Left lobe of liver (tissue), 2 donors: ENCODE results near the gene GALNT10. TPM values are rescaled to one million over a fixed set of nuclear protein-coding genes. Genes with fewer than 3 reads are reported as not detected.

ENCODE experiments used
- ATAC-seq: fragments of 200-7000 bp; cut with Tn5 transposase; one replicate; pipeline ENCODE4 v1.9.1; 2020; ENCODE audit warnings: mild to moderate bottlenecking, moderate library complexity
- DNase-seq: peaks from one replicate; pipeline ENCODE4 v3.0.0-alpha.2; 2020; ENCODE audit warnings: low spot score
- total RNA-seq: library from RNA; stranded (reverse); gene quantifications from one replicate; pipeline ENCODE4 v1.2.1, GENCODE V29; 2021
- donor health status: DM: no; HTN: no; CAD: no; lungs with moderate emphysema.
- donor health status: DM: no; HTN: yes; CAD: no.

Gene GALNT10
- total RNA-seq, 1 donor from 2014 or later = 7.8 TPM

DNA sequence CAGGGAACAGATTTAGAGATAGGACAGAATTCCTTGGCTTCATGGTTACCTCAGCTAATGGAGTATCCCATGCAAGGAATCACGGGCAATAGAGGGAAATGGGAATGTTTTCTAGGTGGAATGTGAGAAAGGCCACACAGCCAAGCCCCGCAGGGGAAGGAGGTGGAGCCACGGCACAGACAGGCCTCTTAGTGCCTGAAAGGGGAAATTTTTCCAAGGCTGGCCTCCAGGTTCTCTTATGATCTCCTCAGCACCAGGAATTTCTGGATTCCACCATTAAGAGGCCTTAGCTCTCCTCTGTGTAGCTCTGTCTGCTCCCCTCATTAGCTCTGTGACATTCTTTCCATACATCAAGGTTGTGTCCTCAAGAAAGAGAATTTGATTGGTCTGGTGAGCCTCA lies 124.7 kb downstream of the GALNT10 start:
- ATAC-seq (no peak), DNase-seq (no peak)

DNA sequence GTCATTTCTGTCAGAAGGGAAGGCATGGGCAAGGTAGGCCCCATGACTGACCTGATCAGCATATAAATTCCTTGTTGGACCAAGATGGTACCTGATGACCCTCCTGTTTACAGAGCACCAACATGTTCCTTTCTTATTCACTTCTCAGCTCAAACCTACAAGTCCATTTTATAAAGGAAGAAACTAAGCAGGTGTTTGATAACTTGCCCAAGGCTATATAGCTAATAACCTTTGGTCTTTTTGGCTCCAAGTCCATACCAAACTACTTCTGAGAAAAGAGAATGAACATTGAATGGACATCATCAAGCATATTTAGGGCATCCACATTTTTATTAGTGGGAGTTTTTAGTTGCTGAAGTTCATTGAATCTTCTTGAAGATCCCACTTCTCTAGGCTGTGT lies 125.2 kb downstream of the GALNT10 start:
- ATAC-seq (no peak), DNase-seq (no peak)

DNA sequence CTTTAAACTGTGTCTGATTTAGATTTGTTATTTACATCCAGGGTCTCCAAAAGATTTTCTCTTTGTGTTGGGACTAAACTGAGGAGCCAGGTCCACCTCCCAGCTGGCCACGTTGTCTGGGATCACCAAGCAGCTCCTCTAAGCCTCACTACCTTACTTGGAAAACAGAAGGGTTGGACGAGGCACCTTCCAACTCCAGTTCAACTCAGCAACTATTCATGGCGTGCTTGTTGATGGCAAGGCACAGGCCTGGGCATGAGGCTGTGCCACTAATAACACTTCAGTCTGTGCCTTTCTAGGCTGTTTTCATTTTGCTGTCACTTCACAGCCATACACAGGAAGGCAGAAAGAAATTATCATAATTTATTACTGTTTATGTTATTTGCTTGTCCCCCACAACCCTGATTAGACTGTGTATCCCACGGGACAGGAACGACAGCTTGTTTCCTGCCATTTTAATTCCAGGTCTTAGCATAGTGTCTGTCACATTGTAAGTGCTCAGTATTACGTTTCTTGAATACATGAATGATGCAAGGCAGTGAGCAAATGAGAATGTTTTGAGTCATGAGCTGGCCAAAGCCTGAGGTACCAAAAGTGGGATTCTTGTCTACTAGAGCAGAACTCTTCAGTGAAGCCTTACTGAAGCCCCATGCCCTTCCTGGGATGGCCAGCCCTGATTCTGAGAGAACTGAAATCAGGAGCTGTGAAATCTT lies 125.8 kb downstream of the GALNT10 start:
- ATAC-seq (no peak), DNase-seq (no peak)

DNA sequence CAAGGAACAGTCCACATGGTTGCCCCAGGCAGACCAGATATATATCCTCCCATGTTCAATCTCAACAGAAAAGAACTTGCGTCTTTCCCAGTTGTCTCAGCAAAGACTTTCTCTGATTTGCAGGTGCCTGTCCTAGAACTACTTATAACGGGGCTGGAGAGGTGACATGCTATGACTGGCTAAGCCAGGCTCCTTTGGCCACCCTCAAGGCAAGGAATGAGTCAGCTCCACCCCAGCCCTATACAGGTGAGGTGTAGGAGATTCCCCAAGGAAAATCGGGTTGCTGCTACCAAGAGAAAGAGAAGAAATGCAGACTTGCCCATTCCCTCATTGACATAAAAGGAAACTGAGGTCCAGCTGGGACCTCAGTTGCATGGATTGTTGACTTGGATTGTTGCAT lies 127.4 kb downstream of the GALNT10 start:
- no peak for ATAC-seq
- DNase-seq = no peak

DNA sequence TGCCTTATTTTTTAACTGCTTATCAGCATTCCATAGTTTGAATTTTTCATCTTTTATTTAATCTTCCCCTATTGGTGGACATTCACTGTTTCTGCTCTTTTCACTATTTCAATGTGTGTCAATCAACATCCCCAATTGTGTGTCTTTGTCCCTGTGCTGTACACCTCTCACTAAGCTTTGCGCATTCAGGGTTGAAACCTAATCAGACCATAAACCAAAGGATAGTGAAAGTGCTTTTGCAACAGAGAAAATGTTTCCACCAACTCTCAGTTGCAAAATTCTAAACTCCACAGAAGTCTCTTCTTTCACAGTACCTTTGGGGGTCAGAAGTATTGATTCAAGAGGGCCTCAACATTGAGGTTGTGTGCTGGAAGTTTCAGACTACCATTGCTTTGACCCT lies 128.2 kb downstream of the GALNT10 start:
- DNase-seq (no peak), ATAC-seq (no peak)

DNA sequence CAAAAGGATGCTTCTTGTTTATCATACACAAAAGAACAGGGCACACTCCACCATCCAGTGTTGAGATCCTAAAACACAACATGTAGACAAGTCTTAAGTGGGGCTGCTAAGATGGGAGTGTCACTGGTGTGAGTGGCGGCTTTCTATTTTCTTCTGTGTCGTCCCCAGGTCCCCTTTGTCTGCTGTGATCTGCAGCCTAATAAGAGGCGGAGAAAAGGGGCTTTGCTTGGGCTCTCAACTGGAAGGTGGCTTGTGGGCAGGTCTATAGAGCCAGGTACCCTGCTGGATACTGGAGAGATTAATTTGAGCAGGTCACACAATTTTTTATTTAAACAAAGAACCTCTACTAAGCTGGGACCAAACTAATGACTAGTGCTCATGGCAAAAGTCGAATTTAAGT lies 129.2 kb downstream of the GALNT10 start:
- DNase-seq (no peak), ATAC-seq (no peak)

DNA sequence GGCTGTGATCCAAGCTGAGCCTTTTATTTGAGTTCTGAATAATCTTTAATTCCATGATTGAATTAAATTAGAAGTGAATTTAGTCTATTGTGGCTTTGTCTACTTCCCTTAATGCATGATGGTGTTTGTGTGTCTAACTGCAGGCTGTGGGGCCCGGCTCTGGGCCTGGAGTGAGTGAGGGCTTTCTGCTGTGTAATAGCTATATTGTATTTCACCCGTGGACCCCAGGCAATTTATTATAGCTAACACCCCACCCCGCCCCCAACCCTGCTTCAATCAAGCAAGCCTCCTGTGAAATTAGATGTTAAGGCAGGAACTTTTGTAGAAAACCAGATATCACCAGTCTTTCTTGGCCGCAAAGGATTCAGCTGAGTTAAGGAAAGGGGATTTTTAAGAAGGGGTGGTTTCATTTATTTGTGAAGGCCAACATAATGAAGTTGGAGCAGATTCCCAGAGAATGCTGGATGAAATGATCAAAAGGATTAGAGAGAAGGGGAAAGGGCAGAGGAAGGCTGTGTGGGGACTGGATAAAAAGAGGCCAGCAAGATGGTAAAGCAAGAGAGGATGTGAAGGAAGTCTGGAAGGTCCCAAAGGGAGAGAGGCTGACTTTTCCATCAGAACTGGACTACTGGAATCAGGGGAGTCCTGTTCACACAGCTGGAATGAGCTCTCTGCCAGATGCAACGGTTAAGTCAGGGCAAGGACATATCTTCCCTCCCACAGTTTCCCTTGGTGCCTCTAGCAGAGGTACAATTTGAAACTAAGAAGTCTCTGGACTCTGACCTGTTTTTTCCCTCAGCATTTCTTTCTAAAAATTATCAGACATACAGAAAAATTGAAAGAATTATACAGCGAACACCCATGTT lies 129.9 kb downstream of the GALNT10 start:
- DNase-seq (no peak), ATAC-seq (no peak)

DNA sequence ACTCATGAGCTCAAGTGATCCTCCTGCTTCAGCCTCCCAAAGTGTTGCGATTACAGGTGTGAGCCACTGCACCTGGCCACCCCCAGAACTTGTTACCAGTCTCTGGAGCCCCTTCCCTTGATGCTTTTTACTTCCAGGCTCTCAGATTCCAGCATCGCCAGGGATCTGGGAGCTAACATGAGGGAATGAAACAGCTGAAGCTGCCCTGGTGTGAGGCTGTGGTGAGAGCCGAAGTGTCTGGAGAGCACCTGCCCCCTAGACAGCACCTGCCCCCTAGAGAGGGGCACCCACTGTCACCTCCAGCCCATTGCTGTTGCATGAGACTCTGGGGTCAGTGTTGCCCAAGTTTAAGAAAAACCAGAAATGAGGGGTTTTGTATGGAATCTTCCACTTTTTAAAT lies 131.0 kb downstream of the GALNT10 start:
- ATAC-seq = no peak
- no peak for DNase-seq

DNA sequence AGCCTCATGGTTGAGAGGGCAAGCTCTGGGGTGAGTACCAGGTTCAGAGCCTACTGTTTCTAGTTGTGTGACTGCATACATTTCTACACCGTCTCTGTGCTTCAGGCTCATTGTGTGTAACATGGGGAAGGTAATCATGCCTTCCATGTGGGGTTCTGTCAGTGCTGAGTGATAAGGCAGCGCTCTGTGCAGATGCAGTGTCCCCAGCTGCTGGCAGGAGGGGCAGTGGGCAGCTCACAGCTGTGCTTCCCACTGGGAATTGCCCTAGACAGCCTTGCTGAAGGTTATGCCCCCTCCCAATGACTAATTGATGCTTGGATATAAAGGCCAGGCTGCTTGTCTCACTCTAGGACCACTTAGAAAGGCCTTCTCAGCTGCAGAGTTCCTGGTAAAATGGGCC lies 133.5 kb downstream of the GALNT10 start:
- ATAC-seq = no peak
- no peak for DNase-seq

DNA sequence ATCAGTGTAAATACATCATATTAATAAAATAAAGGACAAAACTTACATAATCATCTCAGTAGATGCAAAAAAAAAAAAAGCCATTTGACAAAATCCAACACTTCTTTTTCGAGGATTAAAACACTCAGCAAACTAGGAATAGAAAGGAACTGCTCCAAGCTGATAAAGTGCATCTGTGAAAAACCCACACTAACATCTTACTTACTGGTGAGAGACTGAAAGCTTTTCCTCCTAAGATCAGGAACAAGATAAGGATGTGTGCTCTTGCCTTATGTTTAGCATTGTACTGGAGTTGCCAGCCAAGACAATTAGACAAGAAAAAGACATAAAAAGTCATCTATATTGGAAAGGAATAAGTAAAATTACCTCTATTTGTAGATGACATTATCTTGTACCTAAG lies 135.0 kb downstream of the GALNT10 start:
- DNase-seq (no peak), ATAC-seq (no peak)

DNA sequence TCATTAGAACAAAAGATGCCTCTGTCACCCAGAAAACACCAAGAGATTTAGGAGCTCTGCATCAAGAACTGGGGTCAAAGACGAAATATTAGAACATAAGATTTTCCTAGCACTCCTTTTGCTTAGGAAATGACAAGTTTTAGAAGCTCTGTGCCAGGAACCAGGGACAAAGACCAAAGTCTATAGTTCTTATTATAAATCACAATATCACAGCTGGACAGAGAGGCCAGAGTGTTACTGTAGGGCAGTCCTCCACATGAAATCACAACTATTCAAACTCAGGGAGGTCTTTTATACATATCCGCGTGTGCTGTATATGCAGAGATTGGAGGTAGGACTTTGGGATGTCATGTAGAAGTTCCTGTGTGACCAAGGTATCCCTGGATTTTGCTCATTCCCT lies 138.5 kb downstream of the GALNT10 start:
- ATAC-seq (peak; percentile 73), DNase-seq (no peak)

DNA sequence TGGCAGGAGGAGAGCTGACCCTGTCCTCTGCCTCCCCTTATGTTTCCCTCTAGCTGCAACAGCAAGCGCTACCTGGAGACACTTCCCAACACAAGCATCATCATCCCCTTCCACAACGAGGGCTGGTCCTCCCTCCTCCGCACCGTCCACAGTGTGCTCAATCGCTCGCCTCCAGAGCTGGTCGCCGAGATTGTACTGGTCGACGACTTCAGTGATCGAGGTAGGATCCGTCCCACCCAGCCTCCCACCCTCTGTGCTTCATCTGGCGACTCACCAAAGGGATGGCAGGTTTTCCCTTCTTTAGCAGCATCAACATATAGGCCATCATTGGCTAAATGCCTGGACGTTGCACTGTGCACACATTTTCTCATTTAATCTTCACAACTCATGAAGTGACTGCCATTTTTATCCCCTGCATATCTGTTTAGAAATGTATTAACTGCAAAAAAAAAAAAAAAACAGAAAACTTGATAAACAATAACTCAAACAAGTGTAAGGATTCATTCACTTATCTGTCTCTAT lies 139.0 kb downstream of the GALNT10 start:
- DNase-seq = no peak
- ATAC-seq = no peak

DNA sequence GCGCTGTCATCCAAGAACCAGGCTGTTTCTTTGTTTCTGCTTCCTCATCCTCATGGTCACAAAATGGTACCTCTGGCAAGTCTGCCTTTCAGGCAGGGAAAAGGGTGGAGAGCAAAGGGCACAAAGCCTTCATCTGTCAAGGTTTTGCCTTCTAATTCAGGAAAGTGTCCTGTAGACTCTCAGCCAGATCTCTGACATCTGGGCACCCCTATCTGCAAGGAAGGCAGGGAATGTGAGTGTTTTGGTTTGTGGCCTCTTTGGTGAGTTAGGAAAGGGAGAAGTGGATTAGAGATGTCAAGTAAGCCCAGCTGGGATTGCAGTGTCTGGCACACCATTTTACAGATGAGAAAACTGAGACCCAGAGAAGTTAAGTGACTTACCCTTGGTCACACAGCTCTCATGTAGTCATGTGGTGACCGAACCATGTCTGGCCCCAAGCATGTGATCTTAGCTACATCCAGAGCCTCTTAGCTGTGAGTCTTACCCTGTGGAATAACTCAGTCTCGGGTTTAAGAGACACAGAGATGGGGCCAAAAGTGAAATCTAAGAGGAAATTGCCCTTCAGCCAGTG lies 139.6 kb downstream of the GALNT10 start:
- DNase-seq (no peak), ATAC-seq (no peak)

DNA sequence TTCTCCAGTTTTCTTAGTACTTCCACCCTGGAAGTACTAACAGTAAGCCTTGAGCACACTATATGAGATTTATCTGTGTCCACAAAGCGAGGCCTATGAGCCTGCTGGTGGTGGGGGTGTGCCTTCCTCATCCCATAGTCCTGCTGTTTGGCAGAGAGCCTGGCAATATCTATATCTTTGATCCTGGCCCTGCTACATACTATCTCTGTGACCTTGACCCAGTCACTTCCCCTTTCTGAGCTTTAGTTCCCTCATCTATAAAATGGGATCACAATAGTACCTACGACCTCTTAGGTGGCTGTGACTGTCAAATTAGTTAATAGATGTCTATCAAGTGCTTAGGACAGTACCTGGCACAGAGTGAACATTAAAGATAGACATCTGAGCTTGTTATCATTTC lies 140.7 kb downstream of the GALNT10 start:
- no peak for ATAC-seq
- DNase-seq = no peak

DNA sequence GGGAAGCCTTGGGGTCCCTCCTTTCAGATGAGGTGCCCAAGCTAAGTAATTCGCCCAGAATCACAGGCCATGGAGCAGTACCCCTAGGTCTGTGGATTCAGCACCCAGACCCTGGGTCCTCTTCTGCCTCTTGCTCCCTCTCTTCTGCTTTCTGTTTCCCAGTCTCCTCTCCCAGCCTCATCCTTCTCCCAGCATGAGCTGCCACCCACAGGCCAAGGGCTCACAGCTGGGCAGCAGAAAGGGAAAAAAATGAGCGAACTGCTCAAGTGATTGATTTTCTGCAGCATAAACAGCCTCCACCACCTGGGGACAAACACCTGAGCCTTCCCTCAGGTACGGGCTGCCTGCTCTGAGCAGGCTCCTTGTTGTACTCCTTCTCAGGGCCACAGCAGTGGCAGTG lies 141.4 kb downstream of the GALNT10 start:
- DNase-seq (no peak), ATAC-seq (no peak)

DNA sequence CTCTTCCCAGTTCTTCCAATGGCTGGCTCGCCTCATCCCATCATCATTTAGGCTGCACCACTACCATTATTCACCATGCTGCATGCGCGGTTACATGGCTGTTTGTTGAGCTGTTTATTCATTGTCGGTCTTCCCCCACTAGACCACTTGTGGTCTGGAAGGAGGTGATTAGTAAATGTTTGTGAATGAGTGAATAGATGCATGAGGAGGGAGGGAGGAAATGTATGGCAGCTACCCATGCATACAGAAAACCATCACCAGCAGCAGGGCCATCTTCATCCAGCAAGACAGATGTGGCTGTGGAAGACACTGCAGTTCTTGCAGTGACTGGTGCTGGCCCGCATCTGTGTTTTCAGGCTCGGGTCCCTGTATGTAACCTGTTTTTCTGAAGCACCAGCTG lies 141.9 kb downstream of the GALNT10 start:
- DNase-seq (no peak), ATAC-seq (no peak)

DNA sequence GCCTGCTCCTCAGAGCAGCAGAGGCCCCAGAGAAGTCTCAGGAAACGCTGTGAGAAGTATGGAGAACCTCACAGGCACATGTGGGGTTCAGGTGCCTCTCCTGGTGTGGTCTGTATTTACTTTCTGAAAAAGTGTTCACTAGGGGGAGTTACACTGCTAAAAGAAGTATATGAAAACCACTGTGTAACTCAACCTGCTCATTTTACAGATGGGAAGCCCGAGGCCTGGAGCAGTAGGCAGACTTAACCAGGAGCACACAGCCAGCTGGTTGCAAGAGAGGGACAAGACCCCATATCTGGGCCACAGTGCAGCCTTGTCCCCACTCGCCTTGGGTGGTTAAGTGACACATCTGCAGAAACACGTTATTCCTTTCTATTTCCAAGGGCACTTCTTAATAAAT lies 142.5 kb downstream of the GALNT10 start:
- ATAC-seq (no peak), DNase-seq (no peak)

DNA sequence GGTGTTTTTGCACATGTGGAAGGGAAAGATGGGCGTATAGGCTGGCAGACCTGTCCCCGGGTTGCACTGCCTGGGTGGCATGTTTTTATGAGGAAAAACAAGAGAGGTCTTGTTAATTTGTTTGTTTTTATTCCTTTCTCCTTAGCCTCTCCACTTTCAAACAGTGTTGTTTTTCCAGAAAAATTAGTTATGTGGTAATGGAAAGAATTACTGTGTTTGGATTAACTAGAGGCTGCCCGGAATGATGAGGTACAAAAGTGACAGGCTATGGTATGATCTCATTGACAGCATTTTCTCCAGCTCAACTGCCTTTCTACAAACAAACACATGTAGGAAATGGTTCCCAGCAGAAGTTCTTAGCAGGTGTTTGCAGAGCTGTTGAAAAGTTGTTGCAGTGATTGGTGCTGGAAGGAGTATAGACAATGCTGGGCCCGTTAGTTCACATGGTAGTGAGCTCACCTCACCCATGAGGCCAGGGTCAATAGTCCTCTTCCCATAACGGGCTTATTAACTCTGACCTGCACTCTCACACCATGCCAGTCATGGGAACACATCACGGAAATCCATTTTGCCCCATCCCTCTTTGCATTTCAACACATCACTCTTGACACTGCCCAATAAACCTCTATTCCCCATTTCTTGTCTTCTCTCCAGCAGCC lies 144.0 kb downstream of the GALNT10 start:
- ATAC-seq = no peak
- DNase-seq = no peak

DNA sequence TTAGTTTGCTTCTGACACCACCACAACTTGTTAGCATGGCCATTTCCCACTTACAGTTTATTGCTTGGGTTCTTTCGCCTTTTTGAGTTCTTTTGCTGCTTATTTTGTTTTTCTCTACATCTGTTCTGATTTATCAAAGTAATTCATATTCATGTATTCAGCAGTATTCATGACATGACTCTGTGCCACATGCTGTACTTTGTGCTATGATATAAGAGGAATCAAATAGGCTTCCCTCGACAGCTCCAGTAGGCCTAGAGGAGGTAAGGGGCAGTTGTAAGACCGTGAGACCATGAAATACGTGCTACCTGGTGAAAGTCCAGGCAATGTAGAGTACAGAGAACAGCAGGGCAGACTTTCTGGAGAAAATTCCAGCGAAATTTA lies 144.5 kb downstream of the GALNT10 start:
- DNase-seq = no peak
- ATAC-seq = no peak

DNA sequence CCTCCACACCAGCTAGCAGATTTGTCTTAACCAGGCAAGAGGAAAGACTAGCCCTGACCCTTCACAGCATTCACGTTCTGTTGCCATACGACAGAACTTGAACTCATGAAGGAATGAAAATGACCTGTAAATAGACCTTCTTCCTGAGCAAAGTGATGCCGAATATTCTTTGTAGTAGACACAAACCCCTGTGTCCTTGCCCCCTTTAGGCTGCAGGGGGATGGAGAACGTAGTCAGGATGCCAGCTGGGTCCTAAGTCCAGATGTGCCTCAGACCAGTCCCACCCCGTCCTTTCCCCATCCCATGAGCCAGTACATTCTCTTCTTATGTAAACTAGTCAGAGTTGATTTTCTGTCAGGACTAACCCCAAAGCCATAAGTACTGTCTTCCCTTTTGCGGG lies 151.1 kb downstream of the GALNT10 start:
- ATAC-seq (no peak), DNase-seq (no peak)

DNA sequence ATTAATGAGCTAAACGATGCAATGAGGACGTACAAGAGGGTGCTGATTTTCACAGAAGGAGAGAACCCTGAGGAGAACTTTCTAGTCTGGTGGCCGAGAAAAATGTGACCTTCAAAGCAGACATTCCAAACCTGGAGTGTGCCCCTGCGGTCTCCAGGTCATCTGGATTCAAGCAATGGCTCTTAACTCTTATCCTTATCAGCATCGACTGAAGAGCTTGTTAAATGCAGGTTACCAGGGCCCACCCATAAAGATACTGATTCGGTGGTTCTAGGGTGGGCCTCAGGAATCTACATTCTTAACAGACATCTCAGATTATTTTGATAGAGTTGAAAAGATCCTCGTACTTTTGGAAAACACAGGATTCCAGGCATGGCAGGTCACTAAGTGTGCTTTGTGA lies 151.7 kb downstream of the GALNT10 start:
- no peak for DNase-seq
- no peak for ATAC-seq
